ENCODE measurements around the gene ANGPTL2.

ANGPTL2 gene

GRCh38 chr9:127112735-127113161 lies 9.7 kb downstream of the ANGPTL2 start:
- no peak overlapping the region for H3K27ac ChIP-seq (ENCODE audit: low read length)
- H3K27me3 ChIP-seq (ENCODE audit: low read depth, low read length) = no peaks in the 10 kb centered on the region
- no peaks in the 10 kb centered on the region for H3K9me3 ChIP-seq (ENCODE audit: control insufficient read depth in 1 of 2, low read length in 2 of 2)
- no peaks in the 10 kb centered on the region for H3K36me3 ChIP-seq (ENCODE audit: control insufficient read depth in 1 of 2, insufficient read depth in 2 of 2, low read length in 2 of 2)
- H3K4me3 ChIP-seq (ENCODE audit: low read depth in 1 of 2, low read length in 2 of 2) = peak overlapping the region in 1 of 2 donors; percentile 14
- H3K4me1 ChIP-seq (ENCODE audit: control insufficient read depth in 1 of 2, insufficient read depth in 2 of 2, low read length in 2 of 2) = peaks cover 31 to 84% of the 10 kb centered on the region in 2 donors

GRCh38 chr9:127112056-127112455 lies 10.4 kb downstream of the ANGPTL2 start:
- H3K9me3 ChIP-seq (ENCODE audit: control insufficient read depth in 1 of 2, low read length in 2 of 2) = no peaks in the 10 kb centered on the region
- H3K27ac ChIP-seq (ENCODE audit: low read length) = no peak overlapping the region
- no peaks in the 10 kb centered on the region for H3K27me3 ChIP-seq (ENCODE audit: low read depth, low read length)
- H3K4me1 ChIP-seq (ENCODE audit: control insufficient read depth in 1 of 2, insufficient read depth in 2 of 2, low read length in 2 of 2) = peaks cover 25 to 84% of the 10 kb centered on the region in 2 donors
- H3K36me3 ChIP-seq (ENCODE audit: control insufficient read depth in 1 of 2, insufficient read depth in 2 of 2, low read length in 2 of 2) = peaks cover 0 to 2% of the 10 kb centered on the region in 2 donors
- no peak overlapping the region for H3K4me3 ChIP-seq (ENCODE audit: low read depth in 1 of 2, low read length in 2 of 2)

GRCh38 chr9:127109212-127109711 lies 13.2 kb downstream of the ANGPTL2 start:
- peak overlapping the region; percentile 43 for H3K27ac ChIP-seq (ENCODE audit: low read length)
- H3K36me3 ChIP-seq (ENCODE audit: control insufficient read depth in 1 of 2, insufficient read depth in 2 of 2, low read length in 2 of 2) = peaks cover 0 to 19% of the 10 kb centered on the region in 2 donors
- H3K4me3 ChIP-seq (ENCODE audit: low read depth in 1 of 2, low read length in 2 of 2) = no peak overlapping the region
- no peaks in the 10 kb centered on the region for H3K9me3 ChIP-seq (ENCODE audit: control insufficient read depth in 1 of 2, low read length in 2 of 2)
- H3K4me1 ChIP-seq (ENCODE audit: control insufficient read depth in 1 of 2, insufficient read depth in 2 of 2, low read length in 2 of 2) = peaks cover 16 to 88% of the 10 kb centered on the region in 2 donors
- no peaks in the 10 kb centered on the region for H3K27me3 ChIP-seq (ENCODE audit: low read depth, low read length)

GRCh38 chr9:127107929-127108876 lies 14.2 kb downstream of the ANGPTL2 start:
- H3K4me1 ChIP-seq (ENCODE audit: control insufficient read depth in 1 of 2, insufficient read depth in 2 of 2, low read length in 2 of 2) = peaks cover 11 to 81% of the 10 kb centered on the region in 2 donors

GRCh38 chr9:127107171-127107928 lies 15.1 kb downstream of the ANGPTL2 start:
- Histone ChIP-seq H3K4me3 (ENCODE audit: low read depth in 1 of 2, low read length in 2 of 2) (no peak overlapping the region), H3K4me1 (ENCODE audit: control insufficient read depth in 1 of 2, insufficient read depth in 2 of 2, low read length in 2 of 2) (peaks cover 6 to 81% of the 10 kb centered on the region in 2 donors)

More at GRCh38 chr9:127107929-127108876, 14.2 kb downstream of the ANGPTL2 start:
- H3K27ac ChIP-seq (ENCODE audit: low read length) = no peak overlapping the region
- H3K27me3 ChIP-seq (ENCODE audit: low read depth, low read length) = no peaks in the 10 kb centered on the region
- no peaks in the 10 kb centered on the region for H3K9me3 ChIP-seq (ENCODE audit: control insufficient read depth in 1 of 2, low read length in 2 of 2)
- H3K36me3 ChIP-seq (ENCODE audit: control insufficient read depth in 1 of 2, insufficient read depth in 2 of 2, low read length in 2 of 2) = peaks cover 0 to 19% of the 10 kb centered on the region in 2 donors
- H3K4me3 ChIP-seq (ENCODE audit: low read depth in 1 of 2, low read length in 2 of 2) = no peak overlapping the region

GRCh38 chr9:127106466-127106855 lies 16.0 kb downstream of the ANGPTL2 start:
- H3K36me3 ChIP-seq (ENCODE audit: control insufficient read depth in 1 of 2, insufficient read depth in 2 of 2, low read length in 2 of 2) = peaks cover 0 to 21% of the 10 kb centered on the region in 2 donors
- no peak overlapping the region for H3K4me3 ChIP-seq (ENCODE audit: low read depth in 1 of 2, low read length in 2 of 2)
- peak overlapping the region; percentile 23 for H3K27ac ChIP-seq (ENCODE audit: low read length)
- peaks cover 0 to 79% of the 10 kb centered on the region in 2 donors for H3K4me1 ChIP-seq (ENCODE audit: control insufficient read depth in 1 of 2, insufficient read depth in 2 of 2, low read length in 2 of 2)
- no peaks in the 10 kb centered on the region for H3K9me3 ChIP-seq (ENCODE audit: control insufficient read depth in 1 of 2, low read length in 2 of 2)
- no peaks in the 10 kb centered on the region for H3K27me3 ChIP-seq (ENCODE audit: low read depth, low read length)

More at GRCh38 chr9:127107171-127107928, 15.1 kb downstream of the ANGPTL2 start:
- no peaks in the 10 kb centered on the region for H3K9me3 ChIP-seq (ENCODE audit: control insufficient read depth in 1 of 2, low read length in 2 of 2)
- peaks cover 0 to 19% of the 10 kb centered on the region in 2 donors for H3K36me3 ChIP-seq (ENCODE audit: control insufficient read depth in 1 of 2, insufficient read depth in 2 of 2, low read length in 2 of 2)
- no peaks in the 10 kb centered on the region for H3K27me3 ChIP-seq (ENCODE audit: low read depth, low read length)
- H3K27ac ChIP-seq (ENCODE audit: low read length) = no peak overlapping the region

GRCh38 chr9:127105805-127106465 lies 16.5 kb downstream of the ANGPTL2 start:
- no peak overlapping the region for H3K4me3 ChIP-seq (ENCODE audit: low read depth in 1 of 2, low read length in 2 of 2)
- H3K27ac ChIP-seq (ENCODE audit: low read length) = peak overlapping the region; percentile 23
- H3K36me3 ChIP-seq (ENCODE audit: control insufficient read depth in 1 of 2, insufficient read depth in 2 of 2, low read length in 2 of 2) = peaks cover 0 to 27% of the 10 kb centered on the region in 2 donors
- H3K27me3 ChIP-seq (ENCODE audit: low read depth, low read length) = no peaks in the 10 kb centered on the region
- H3K4me1 ChIP-seq (ENCODE audit: control insufficient read depth in 1 of 2, insufficient read depth in 2 of 2, low read length in 2 of 2) = peaks cover 0 to 80% of the 10 kb centered on the region in 2 donors
- no peaks in the 10 kb centered on the region for H3K9me3 ChIP-seq (ENCODE audit: control insufficient read depth in 1 of 2, low read length in 2 of 2)

- Histone ChIP-seq H3K4me3 (ENCODE audit: low read depth in 1 of 2, low read length in 2 of 2) (no peak overlapping the region), H3K4me1 (ENCODE audit: control insufficient read depth in 1 of 2, insufficient read depth in 2 of 2, low read length in 2 of 2) (peaks cover 0 to 85% of the 10 kb centered on the region in 2 donors), H3K27ac (ENCODE audit: low read length) (no peak overlapping the region), H3K36me3 (ENCODE audit: control insufficient read depth in 1 of 2, insufficient read depth in 2 of 2, low read length in 2 of 2) (peaks cover 0 to 28% of the 10 kb centered on the region in 2 donors), H3K27me3 (ENCODE audit: low read depth, low read length) (no peaks in the 10 kb centered on the region), H3K9me3 (ENCODE audit: control insufficient read depth in 1 of 2, low read length in 2 of 2) (no peaks in the 10 kb centered on the region)
These were observed 17.7 kb downstream of the ANGPTL2 start for GRCh38 chr9:127104581-127105311.

- H3K4me1 ChIP-seq (ENCODE audit: control insufficient read depth in 1 of 2, insufficient read depth in 2 of 2, low read length in 2 of 2) = peaks cover 0 to 72% of the 10 kb centered on the region in 2 donors
These were observed 19.6 kb downstream of the ANGPTL2 start for GRCh38 chr9:127102788-127103187.

GRCh38 chr9:127102176-127102575 lies 20.3 kb downstream of the ANGPTL2 start:
- Histone ChIP-seq H3K9me3 (ENCODE audit: control insufficient read depth in 1 of 2, low read length in 2 of 2) (no peaks in the 10 kb centered on the region), H3K4me1 (ENCODE audit: control insufficient read depth in 1 of 2, insufficient read depth in 2 of 2, low read length in 2 of 2) (peaks cover 0 to 66% of the 10 kb centered on the region in 2 donors), H3K4me3 (ENCODE audit: low read depth in 1 of 2, low read length in 2 of 2) (no peak overlapping the region), H3K36me3 (ENCODE audit: control insufficient read depth in 1 of 2, insufficient read depth in 2 of 2, low read length in 2 of 2) (peaks cover 0 to 27% of the 10 kb centered on the region in 2 donors), H3K27ac (ENCODE audit: low read length) (no peak overlapping the region), H3K27me3 (ENCODE audit: low read depth, low read length) (no peaks in the 10 kb centered on the region)

More at GRCh38 chr9:127102788-127103187, 19.6 kb downstream of the ANGPTL2 start:
- Histone ChIP-seq H3K9me3 (ENCODE audit: control insufficient read depth in 1 of 2, low read length in 2 of 2) (no peaks in the 10 kb centered on the region), H3K4me3 (ENCODE audit: low read depth in 1 of 2, low read length in 2 of 2) (no peak overlapping the region), H3K36me3 (ENCODE audit: control insufficient read depth in 1 of 2, insufficient read depth in 2 of 2, low read length in 2 of 2) (peaks cover 0 to 28% of the 10 kb centered on the region in 2 donors), H3K27me3 (ENCODE audit: low read depth, low read length) (no peaks in the 10 kb centered on the region), H3K27ac (ENCODE audit: low read length) (no peak overlapping the region)

All from muscle layer of duodenum (tissue), 2 donors.